ENCODE data around the gene MAD1L1.

DNA sequence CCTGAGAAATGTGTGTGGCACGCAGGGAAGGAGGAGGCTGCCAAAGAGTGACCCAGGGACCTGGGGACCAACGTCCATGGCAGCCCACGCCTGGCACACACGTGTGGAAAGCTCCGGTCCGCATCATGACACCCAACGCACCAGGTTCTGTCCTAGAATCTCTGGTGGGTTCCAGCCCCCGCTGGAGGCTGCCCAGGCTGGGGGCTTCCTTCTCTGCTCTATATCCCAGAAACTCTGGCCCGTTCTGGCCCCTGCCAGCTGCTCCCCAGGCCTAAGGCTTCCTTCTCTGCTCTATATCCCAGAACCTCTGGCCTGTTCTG, 300.8 kb downstream of the MAD1L1 start:
- TF ChIP-seq CTCF (CRISPR knock-in tag; IDR thresholded peaks at IDR 0.05) (no peak), JUN (CRISPR knock-in tag; IDR thresholded peaks at IDR 0.05) (no peak), GTF2F1 (IDR thresholded peaks at IDR 0.05; ENCODE audit: low read length) (no peak), U2AF2 (IDR thresholded peaks at IDR 0.05; ENCODE audit: low read depth, low read length) (no peak), NR3C1 (CRISPR knock-in tag; IDR thresholded peaks at IDR 0.05) (no peak), GFI1 (CRISPR knock-in tag; IDR thresholded peaks at IDR 0.05; ENCODE audit: borderline replicate concordance) (no peak), NFIC (IDR thresholded peaks at IDR 0.05; ENCODE audit: low read length) (no peak), RFX5 (IDR thresholded peaks at IDR 0.05; ENCODE audit: low read depth, low read length) (no peak), ZZZ3 (CRISPR knock-in tag; IDR thresholded peaks at IDR 0.05; ENCODE audit: borderline replicate concordance) (no peak), ZNF546 (CRISPR knock-in tag; conservative IDR thresholded peaks at IDR 0.05) (no peak)

Data from HepG2 (cell line).